Thyroid gland (tissue), 4 donors: Measurements from ENCODE around the gene NPC1. TPM values are rescaled to one million over a fixed set of nuclear protein-coding genes. Genes with fewer than 3 reads are reported as not detected.

Source experiments
- DNase-seq, 2 donors: peaks; one replicate each; pipeline ENCODE4 v3.0.0-alpha.2; 2019
- H3K27ac ChIP-seq, 3 donors: fragments of 200-600 bp; sonication (generic); 1 replicate in 2 of 3; 2 replicates in 1 of 3; pipeline ENCODE4 v1.5.1; 2016 to 2019; ENCODE audit warnings: mild to moderate bottlenecking in 1 of 3, moderate library complexity in 1 of 3
- H3K27me3 ChIP-seq: fragments of 200-600 bp; sonication (generic); one replicate; pipeline ENCODE4 v1.5.1; 2019
- H3K36me3 ChIP-seq, 2 donors: fragments of 200-600 bp; sonication (generic); one replicate each; pipeline ENCODE4 v1.5.1; 2016 to 2019
- H3K4me1 ChIP-seq, 2 donors: fragments of 200-600 bp; sonication (generic); one replicate each; pipeline ENCODE4 v1.5.1; 2017 to 2019
- H3K4me3 ChIP-seq, 3 donors: fragments of 200-600 bp; sonication (generic); replicated peaks in 1 of 3; 1 replicate in 2 of 3; 2 replicates in 1 of 3; pipeline ENCODE4 v1.5.1; 2016; ENCODE audit warnings: mild to moderate bottlenecking in 1 of 3
- H3K9me3 ChIP-seq: fragments of 200-600 bp; sonication (generic); one replicate; pipeline ENCODE4 v1.5.1; 2017
- POLR2A ChIP-seq, 2 donors: fragments of 450-650 bp; IDR thresholded peaks; one replicate each; pipeline ENCODE4 v1.6.1; 2017; ENCODE audit warnings: antibody characterized with exemption in 2 of 2, mild to moderate bottlenecking in 2 of 2, moderate library complexity in 1 of 2
- WGBS, 2 donors: methylation state at CpG; one replicate each; pipeline ENCODE4 v1.1.5; 2017; 5-methylcytosine and 5-hydroxymethylcytosine counted together
- intact Hi-C: fragments of 100-400 bp; cut with DNase I; formaldehyde crosslinking; loops from one replicate; pipeline ENCODE4 v1.15.1; 2023
- total RNA-seq, 4 donors: library from RNA; depleted of rRNA; stranded (reverse); fragments of >200 nt; gene quantifications; one replicate each; pipeline ENCODE4 v1.2.3, GENCODE V29; 2016
- TF ChIP-seq, protein P1 (sequence below), 6 experiments: fragments of 200-600 bp in 3 of 6; fragments of 450-650 bp in 3 of 6; sonication (generic) in 3 of 6; IDR thresholded peaks; one replicate each; pipeline ENCODE4 v1.5.1; 2016 to 2019; ENCODE audit warnings: antibody characterized with exemption in 6 of 6, mild to moderate bottlenecking in 2 of 6, inconsistent platforms in 1 of 6, moderate library complexity in 1 of 6

The NPC1 gene
- total RNA-seq, 4 donors from 2014 or later, result 32.8 to 68.6 (median 42.0) TPM

DNA sequence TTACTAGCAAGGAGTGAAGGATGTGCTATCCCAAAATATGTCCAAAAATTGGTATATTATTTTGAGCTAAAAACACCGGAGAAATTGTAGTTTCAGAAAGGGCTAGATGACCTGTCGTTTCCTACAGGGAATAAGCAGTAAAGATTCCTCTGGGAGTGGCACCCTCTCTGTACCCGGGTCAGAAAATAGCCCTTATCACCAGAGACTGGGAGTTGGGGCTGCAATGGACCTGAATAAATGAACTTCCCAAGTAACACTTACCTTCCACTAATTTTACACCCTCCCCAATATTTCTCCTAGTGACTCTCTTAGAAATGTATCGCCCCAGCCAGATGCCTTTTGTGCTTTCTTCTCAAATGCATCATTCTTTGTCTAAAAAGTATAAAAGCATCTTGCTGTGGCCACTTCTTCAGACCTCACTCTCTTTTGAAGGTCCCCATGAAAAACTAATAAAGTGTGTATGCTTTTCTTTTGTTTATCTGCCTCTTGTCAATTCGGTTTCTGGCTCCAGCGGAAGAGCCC is 83.7 kb downstream of the NPC1 start:
- intact Hi-C loops, result loop anchor here (5.0 to 10.0 kb wide), 2 partner anchors 48 to 85 kb away; partner anchors contain the start of genes NPC1 and RIOK3
- Histone ChIP-seq H3K9me3 (no peaks in the 10 kb centered on the region), H3K36me3 (peaks cover 0 to 2% of the 10 kb centered on the region in 2 donors), H3K4me3 (peak overlapping the region; percentile 38 to 92 (median 60)), H3K27me3 (no peaks in the 10 kb centered on the region), H3K4me1 (peaks cover 18 to 23% of the 10 kb centered on the region in 2 donors), H3K27ac (peak overlapping the region; percentile 85 to 89 (median 89))
- 19 to 26% methylated on average over 6 of the region's 6 CpGs for WGBS, 2 donors
- no peak for DNase-seq
- TF ChIP-seq, protein P1, sequence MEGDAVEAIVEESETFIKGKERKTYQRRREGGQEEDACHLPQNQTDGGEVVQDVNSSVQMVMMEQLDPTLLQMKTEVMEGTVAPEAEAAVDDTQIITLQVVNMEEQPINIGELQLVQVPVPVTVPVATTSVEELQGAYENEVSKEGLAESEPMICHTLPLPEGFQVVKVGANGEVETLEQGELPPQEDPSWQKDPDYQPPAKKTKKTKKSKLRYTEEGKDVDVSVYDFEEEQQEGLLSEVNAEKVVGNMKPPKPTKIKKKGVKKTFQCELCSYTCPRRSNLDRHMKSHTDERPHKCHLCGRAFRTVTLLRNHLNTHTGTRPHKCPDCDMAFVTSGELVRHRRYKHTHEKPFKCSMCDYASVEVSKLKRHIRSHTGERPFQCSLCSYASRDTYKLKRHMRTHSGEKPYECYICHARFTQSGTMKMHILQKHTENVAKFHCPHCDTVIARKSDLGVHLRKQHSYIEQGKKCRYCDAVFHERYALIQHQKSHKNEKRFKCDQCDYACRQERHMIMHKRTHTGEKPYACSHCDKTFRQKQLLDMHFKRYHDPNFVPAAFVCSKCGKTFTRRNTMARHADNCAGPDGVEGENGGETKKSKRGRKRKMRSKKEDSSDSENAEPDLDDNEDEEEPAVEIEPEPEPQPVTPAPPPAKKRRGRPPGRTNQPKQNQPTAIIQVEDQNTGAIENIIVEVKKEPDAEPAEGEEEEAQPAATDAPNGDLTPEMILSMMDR (IDR thresholded peaks at IDR 0.05), result no peak
- no peak for TF ChIP-seq POLR2A (IDR thresholded peaks at IDR 0.05)

DNA sequence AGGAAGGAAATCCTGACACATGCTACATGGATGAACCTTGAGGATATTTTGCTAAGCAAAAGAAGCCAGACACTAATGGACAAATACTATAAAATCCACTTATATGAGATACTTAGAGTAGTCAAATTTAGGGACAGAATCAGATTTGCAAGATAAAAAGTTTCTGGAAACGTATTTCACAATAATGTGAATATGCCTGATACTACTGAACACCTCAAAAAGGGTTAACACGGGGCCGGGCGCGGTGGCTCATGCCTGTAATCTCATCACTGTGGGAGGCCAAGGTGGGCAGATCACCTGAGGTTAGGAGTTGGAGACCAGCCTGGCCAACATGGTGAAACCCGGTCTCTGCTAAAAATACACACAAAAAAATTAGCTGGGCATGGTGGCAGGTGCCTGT is 84.7 kb downstream of the NPC1 start:
- H3K9me3 ChIP-seq, result no peaks in the 10 kb centered on the region
- peaks cover 18 to 23% of the 10 kb centered on the region in 2 donors for H3K4me1 ChIP-seq
- 83 to 87% methylated on average over 6 of the region's 6 CpGs for WGBS, 2 donors
- intact Hi-C loops, result loop anchor here (5.0 to 10.0 kb wide), 2 partner anchors 47 to 86 kb away; partner anchors contain the start of genes NPC1 and RIOK3
- no peak for TF ChIP-seq POLR2A (IDR thresholded peaks at IDR 0.05)
- TF ChIP-seq, protein P1 (IDR thresholded peaks at IDR 0.05), result no peak
- H3K36me3 ChIP-seq, result no peaks in the 10 kb centered on the region
- H3K27me3 ChIP-seq, result no peaks in the 10 kb centered on the region
- no peak overlapping the region for H3K27ac ChIP-seq
- no peak overlapping the region for H3K4me3 ChIP-seq
- no peak for DNase-seq

DNA sequence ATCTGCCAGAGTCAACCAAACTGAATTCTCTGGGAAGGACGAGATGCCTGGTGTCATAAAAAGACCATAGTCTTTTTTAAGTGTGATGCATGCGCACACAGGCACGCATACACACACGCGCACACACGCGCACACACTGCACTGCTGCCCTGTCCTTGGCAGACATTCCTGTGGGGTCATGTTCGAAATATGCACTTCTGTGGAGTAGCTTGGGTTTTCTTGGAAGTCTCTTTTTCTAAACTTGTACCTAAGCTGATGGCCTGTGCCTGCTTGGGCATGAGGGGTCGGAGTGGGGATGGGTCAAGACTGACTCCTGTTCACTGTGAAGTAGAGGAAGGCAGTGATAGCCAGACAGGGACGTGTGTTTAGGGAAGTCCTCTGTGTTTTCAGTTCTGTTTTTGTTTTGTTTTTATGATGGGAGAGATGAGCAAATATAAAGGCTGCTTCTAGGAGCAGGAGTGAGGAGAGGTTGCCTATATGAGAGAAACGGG is 87.0 kb downstream of the NPC1 start:
- DNase-seq, result no peak
- intact Hi-C loops, result no loop called here
- TF ChIP-seq POLR2A (IDR thresholded peaks at IDR 0.05), result no peak
- TF ChIP-seq, protein P1 (IDR thresholded peaks at IDR 0.05), result no peak
- 56 to 71% methylated on average over 11 of the region's 11 CpGs for WGBS, 2 donors
- H3K4me3 ChIP-seq, result no peak overlapping the region
- no peaks in the 10 kb centered on the region for H3K9me3 ChIP-seq
- no peaks in the 10 kb centered on the region for H3K27me3 ChIP-seq
- H3K36me3 ChIP-seq, result no peaks in the 10 kb centered on the region
- H3K4me1 ChIP-seq, result peaks cover 6 to 10% of the 10 kb centered on the region in 2 donors
- no peak overlapping the region for H3K27ac ChIP-seq

DNA sequence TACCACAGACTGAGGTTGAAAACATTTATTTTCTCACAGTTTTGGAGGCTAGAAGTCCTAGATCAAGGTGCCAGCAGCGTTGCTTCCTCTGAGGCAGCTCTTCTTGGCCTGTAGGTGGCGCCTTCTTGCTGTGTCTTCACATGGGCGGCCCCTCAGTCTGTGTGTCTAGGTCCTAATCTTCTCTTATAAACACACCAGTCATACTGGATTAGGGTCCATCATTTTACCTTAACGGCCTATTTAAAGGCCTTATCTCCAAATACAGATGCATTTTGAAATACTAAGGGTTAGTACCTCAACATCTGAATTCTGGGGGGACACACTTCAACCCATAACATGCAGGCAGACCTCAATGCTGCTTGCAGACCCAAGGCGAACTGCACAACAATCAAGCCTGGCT is 87.4 kb downstream of the NPC1 start:
- intact Hi-C loops, result no loop called here
- TF ChIP-seq, protein P1 (IDR thresholded peaks at IDR 0.05), result peak; percentile 32 to 81 (median 56)
- TF ChIP-seq POLR2A (IDR thresholded peaks at IDR 0.05), result no peak
- WGBS, 2 donors, result 30 to 36% methylated on average over 5 of the region's 5 CpGs
- Histone ChIP-seq H3K36me3 (no peaks in the 10 kb centered on the region), H3K9me3 (no peaks in the 10 kb centered on the region), H3K4me3 (no peak overlapping the region), H3K4me1 (peaks cover 2 to 6% of the 10 kb centered on the region in 2 donors), H3K27me3 (no peaks in the 10 kb centered on the region), H3K27ac (no peak overlapping the region)
- peak; percentile 55 to 62 for DNase-seq

DNA sequence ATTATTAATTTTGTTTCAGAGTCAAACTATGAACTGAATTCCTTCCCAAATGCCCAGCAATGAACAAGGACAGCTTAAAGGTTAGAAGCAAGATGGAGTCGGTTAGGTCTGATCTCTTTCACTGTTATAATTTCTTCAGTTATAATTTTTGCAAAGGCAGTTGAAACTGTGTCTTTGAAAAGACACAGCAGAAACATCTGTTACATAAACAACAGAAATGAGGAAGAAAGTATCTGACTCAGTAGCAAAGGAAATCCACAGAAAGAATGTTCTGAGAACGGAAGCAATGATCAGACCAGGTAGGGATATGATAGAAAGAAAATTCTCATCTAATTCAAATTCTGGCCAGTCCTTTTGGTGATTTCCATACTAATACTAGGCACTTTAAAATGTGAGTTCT is 88.2 kb downstream of the NPC1 start:
- WGBS, 2 donors, result 89 to 93% methylated on average over 2 of the region's 2 CpGs
- Histone ChIP-seq H3K27ac (no peak overlapping the region), H3K36me3 (no peaks in the 10 kb centered on the region), H3K9me3 (no peaks in the 10 kb centered on the region), H3K4me3 (no peak overlapping the region), H3K27me3 (no peaks in the 10 kb centered on the region), H3K4me1 (peaks cover 2 to 6% of the 10 kb centered on the region in 2 donors)
- TF ChIP-seq POLR2A (IDR thresholded peaks at IDR 0.05), result no peak
- TF ChIP-seq, protein P1 (IDR thresholded peaks at IDR 0.05), result no peak
- DNase-seq, result no peak
- intact Hi-C loops, result no loop called here
